GM23338 (cell line): ENCODE measurements around the gene LRP1B. TPM values are rescaled to one million over a fixed set of nuclear protein-coding genes. Genes with fewer than 3 reads are reported as not detected.

Source experiments
- ATAC-seq: fragments of 200-7000 bp; cut with Tn5 transposase; 3 replicates; pipeline ENCODE4 v1.9.1; 2020
- DNase-seq: peaks from one replicate; pipeline ENCODE4 v3.0.0-alpha.2; 2015; ENCODE audit warnings: low spot score
- H2AFZ ChIP-seq: fragments of 200-600 bp; sonication (generic); 2 replicates; pipeline ENCODE4 v1.8.0; 2016; ENCODE audit warnings: antibody characterized with exemption, mild to moderate bottlenecking, moderate library complexity
- H3F3A ChIP-seq: fragments of 200-600 bp; sonication (generic); replicated peaks from 2 replicates; pipeline ENCODE4 v1.8.0; 2017; ENCODE audit warnings: antibody characterized with exemption, mixed run types, low read depth
- H3K27ac ChIP-seq: fragments of 200-600 bp; sonication (generic); 2 replicates; pipeline ENCODE4 v1.6.1; 2016; ENCODE audit warnings: low read depth
- H3K27me3 ChIP-seq: fragments of 200-600 bp; sonication (generic); 2 replicates; pipeline ENCODE4 v1.8.0; 2016; ENCODE audit warnings: mild to moderate bottlenecking, mixed run types, moderate library complexity; ENCODE audit not compliant: insufficient read depth
- H3K36me3 ChIP-seq: fragments of 200-600 bp; sonication (generic); 2 replicates; pipeline ENCODE4 v1.8.0; 2016; ENCODE audit warnings: mild to moderate bottlenecking; ENCODE audit not compliant: insufficient read depth
- H3K4me1 ChIP-seq: fragments of 200-600 bp; sonication (generic); 2 replicates; pipeline ENCODE4 v1.8.0; 2016; ENCODE audit warnings: mild to moderate bottlenecking, moderate library complexity; ENCODE audit not compliant: insufficient read depth
- H3K4me2 ChIP-seq: fragments of 200-600 bp; sonication (generic); 2 replicates; pipeline ENCODE4 v1.7.1; 2017; ENCODE audit warnings: mixed run types
- H3K4me3 ChIP-seq: fragments of 200-600 bp; sonication (generic); 2 replicates; pipeline ENCODE4 v1.6.1; 2016; ENCODE audit warnings: mixed run types
- H3K79me2 ChIP-seq: fragments of 200-600 bp; sonication (generic); replicated peaks from 2 replicates; pipeline ENCODE4 v1.8.0; 2017; ENCODE audit warnings: mild to moderate bottlenecking; ENCODE audit not compliant: insufficient read depth
- H3K9me2 ChIP-seq: fragments of 200-600 bp; sonication (generic); 2 replicates; pipeline ENCODE4 v1.8.0; 2017; ENCODE audit not compliant: insufficient read depth
- H4K20me1 ChIP-seq: fragments of 200-600 bp; sonication (generic); replicated peaks from 2 replicates; pipeline ENCODE4 v1.8.0; 2017; ENCODE audit warnings: mild to moderate bottlenecking; ENCODE audit not compliant: insufficient read depth
- H3K27ac Mint-ChIP-seq: 2 replicates; pipeline ENCODE4 v1.8.0; 2020; ENCODE audit warnings: inconsistent platforms, mild to moderate bottlenecking, moderate library complexity, mixed read lengths
- H3K27me3 Mint-ChIP-seq: 3 replicates; pipeline ENCODE4 v1.8.0; 2022; ENCODE audit warnings: low read depth, mild to moderate bottlenecking, moderate library complexity, mixed read lengths, inconsistent platforms; ENCODE audit not compliant: insufficient read depth, poor library complexity
- H3K36me3 Mint-ChIP-seq: 3 replicates; pipeline ENCODE4 v1.8.0; 2021; ENCODE audit warnings: low read depth, mild to moderate bottlenecking, inconsistent platforms, moderate library complexity, mixed read lengths
- H3K4me1 Mint-ChIP-seq: 3 replicates; pipeline ENCODE4 v1.8.0; 2020; ENCODE audit warnings: mild to moderate bottlenecking, inconsistent platforms, mixed read lengths
- H3K4me3 Mint-ChIP-seq: 3 replicates; pipeline ENCODE4 v1.8.0; 2021; ENCODE audit warnings: moderate library complexity, mild to moderate bottlenecking, inconsistent platforms, mixed read lengths
- H3K9me3 Mint-ChIP-seq: 3 replicates; pipeline ENCODE4 v1.8.0; 2020; ENCODE audit warnings: moderate library complexity, mild to moderate bottlenecking, inconsistent platforms, mixed read lengths
- CREB1 ChIP-seq: fragments of 250-450 bp; sonication (Bioruptor Pico); IDR thresholded peaks from 2 replicates; pipeline ENCODE4 v1.5.0; 2020; ENCODE audit warnings: low read depth, mild to moderate bottlenecking, moderate library complexity
- EZH2phosphoT487 ChIP-seq: fragments of 200-600 bp; sonication (generic); IDR thresholded peaks from one replicate; pipeline ENCODE4 v1.8.1; 2018; ENCODE audit warnings: antibody characterized with exemption; ENCODE audit not compliant: unreplicated experiment
- JUNB ChIP-seq: IDR thresholded peaks from one replicate; pipeline ENCODE4 v1.6.1; 2016; ENCODE audit warnings: antibody characterized with exemption; ENCODE audit not compliant: unreplicated experiment
- NANOG ChIP-seq: IDR thresholded peaks from 2 replicates; pipeline ENCODE4 v1.6.1; 2016; ENCODE audit warnings: antibody characterized with exemption, borderline replicate concordance
- POLR2AphosphoS5 ChIP-seq: IDR thresholded peaks from 2 replicates; pipeline ENCODE4 v1.6.1; 2016; ENCODE audit warnings: antibody characterized with exemption, low read depth
- STAT1 ChIP-seq: IDR thresholded peaks from one replicate; pipeline ENCODE4 v1.6.1; 2016; ENCODE audit warnings: antibody characterized with exemption; ENCODE audit not compliant: unreplicated experiment
- ZNF114 ChIP-seq: fragments of 250-450 bp; sonication (Bioruptor Pico); IDR thresholded peaks from 2 replicates; pipeline ENCODE4 v1.5.0; 2020; ENCODE audit warnings: mild to moderate bottlenecking, moderate library complexity
- polyA plus RNA-seq: library from polyadenylated mRNA; unstranded; fragments of >200 nt; fragmentation: Nextera tagmentation; extraction: Ambion mirVana; gene quantifications from 2 replicates; pipeline ENCODE4 v1.2.1, GENCODE V29; 2016
- total RNA-seq: library from RNA; depleted of rRNA; stranded (reverse); fragments of >200 nt; shearing (Covaris generic); gene quantifications from 2 replicates; pipeline ENCODE4 v1.2.3, GENCODE V29; 2014
- TF ChIP-seq, protein P1 (sequence below): fragments of 250-450 bp; sonication (Bioruptor Pico); IDR thresholded peaks from 2 replicates; pipeline ENCODE4 v1.5.0; 2020; ENCODE audit warnings: mild to moderate bottlenecking, moderate library complexity
- TF ChIP-seq, protein P2 (sequence below), 2 experiments: fragments of 200-600 bp in 1 of 2; sonication (generic) in 1 of 2; conservative IDR thresholded peaks; 2 replicates each; pipeline versions ENCODE4 v1.5.1 to v1.6.1; 2016 to 2017; ENCODE audit warnings: antibody characterized with exemption in 2 of 2, low read depth in 2 of 2, mild to moderate bottlenecking in 2 of 2, moderate library complexity in 1 of 2

LRP1B gene
- total and polyA plus RNA-seq, 2 experiments from 2014 or later, result 0.15 to 0.97 TPM

DNA sequence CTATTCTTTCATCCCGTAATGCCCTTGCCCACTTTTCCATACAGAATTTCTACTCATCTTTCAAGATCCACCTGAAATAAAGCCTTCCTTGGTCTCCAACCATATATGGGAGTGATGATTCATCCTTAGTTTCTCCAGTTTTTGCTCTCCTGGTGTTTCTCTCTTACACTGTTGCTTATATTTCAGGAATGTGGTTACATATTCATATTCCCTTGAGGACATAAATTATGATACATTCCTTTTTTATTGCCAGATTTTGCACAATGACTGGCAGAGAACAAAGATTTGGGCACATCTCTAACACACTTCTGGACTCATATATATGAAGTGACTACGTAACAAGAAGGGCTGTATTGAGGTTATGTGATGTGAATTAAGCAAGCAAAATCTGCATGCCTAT lies 1777.3 kb downstream of the LRP1B start (continued):
- TF ChIP-seq, protein P1, sequence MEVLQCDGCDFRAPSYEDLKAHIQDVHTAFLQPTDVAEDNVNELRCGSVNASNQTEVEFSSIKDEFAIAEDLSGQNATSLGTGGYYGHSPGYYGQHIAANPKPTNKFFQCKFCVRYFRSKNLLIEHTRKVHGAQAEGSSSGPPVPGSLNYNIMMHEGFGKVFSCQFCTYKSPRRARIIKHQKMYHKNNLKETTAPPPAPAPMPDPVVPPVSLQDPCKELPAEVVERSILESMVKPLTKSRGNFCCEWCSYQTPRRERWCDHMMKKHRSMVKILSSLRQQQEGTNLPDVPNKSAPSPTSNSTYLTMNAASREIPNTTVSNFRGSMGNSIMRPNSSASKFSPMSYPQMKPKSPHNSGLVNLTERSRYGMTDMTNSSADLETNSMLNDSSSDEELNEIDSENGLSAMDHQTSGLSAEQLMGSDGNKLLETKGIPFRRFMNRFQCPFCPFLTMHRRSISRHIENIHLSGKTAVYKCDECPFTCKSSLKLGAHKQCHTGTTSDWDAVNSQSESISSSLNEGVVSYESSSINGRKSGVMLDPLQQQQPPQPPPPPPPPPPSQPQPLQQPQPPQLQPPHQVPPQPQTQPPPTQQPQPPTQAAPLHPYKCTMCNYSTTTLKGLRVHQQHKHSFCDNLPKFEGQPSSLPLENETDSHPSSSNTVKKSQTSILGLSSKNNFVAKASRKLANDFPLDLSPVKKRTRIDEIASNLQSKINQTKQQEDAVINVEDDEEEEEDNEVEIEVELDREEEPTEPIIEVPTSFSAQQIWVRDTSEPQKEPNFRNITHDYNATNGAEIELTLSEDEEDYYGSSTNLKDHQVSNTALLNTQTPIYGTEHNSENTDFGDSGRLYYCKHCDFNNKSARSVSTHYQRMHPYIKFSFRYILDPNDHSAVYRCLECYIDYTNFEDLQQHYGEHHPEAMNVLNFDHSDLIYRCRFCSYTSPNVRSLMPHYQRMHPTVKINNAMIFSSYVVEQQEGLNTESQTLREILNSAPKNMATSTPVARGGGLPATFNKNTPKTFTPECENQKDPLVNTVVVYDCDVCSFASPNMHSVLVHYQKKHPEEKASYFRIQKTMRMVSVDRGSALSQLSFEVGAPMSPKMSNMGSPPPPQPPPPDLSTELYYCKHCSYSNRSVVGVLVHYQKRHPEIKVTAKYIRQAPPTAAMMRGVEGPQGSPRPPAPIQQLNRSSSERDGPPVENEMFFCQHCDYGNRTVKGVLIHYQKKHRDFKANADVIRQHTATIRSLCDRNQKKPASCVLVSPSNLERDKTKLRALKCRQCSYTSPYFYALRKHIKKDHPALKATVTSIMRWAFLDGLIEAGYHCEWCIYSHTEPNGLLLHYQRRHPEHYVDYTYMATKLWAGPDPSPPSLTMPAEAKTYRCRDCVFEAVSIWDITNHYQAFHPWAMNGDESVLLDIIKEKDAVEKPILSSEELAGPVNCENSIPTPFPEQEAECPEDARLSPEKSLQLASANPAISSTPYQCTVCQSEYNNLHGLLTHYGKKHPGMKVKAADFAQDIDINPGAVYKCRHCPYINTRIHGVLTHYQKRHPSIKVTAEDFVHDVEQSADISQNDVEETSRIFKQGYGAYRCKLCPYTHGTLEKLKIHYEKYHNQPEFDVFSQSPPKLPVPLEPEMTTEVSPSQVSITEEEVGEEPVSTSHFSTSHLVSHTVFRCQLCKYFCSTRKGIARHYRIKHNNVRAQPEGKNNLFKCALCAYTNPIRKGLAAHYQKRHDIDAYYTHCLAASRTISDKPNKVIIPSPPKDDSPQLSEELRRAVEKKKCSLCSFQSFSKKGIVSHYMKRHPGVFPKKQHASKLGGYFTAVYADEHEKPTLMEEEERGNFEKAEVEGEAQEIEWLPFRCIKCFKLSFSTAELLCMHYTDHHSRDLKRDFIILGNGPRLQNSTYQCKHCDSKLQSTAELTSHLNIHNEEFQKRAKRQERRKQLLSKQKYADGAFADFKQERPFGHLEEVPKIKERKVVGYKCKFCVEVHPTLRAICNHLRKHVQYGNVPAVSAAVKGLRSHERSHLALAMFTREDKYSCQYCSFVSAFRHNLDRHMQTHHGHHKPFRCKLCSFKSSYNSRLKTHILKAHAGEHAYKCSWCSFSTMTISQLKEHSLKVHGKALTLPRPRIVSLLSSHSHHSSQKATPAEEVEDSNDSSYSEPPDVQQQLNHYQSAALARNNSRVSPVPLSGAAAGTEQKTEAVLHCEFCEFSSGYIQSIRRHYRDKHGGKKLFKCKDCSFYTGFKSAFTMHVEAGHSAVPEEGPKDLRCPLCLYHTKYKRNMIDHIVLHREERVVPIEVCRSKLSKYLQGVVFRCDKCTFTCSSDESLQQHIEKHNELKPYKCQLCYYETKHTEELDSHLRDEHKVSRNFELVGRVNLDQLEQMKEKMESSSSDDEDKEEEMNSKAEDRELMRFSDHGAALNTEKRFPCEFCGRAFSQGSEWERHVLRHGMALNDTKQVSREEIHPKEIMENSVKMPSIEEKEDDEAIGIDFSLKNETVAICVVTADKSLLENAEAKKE (CRISPR knock-in tag), result no peak
- TF ChIP-seq JUNB, result no peak
- no peak for TF ChIP-seq CREB1
- no peak for TF ChIP-seq STAT1
- TF ChIP-seq ZNF114, result no peak
- TF ChIP-seq POLR2AphosphoS5, result no peak
- TF ChIP-seq, protein P2, sequence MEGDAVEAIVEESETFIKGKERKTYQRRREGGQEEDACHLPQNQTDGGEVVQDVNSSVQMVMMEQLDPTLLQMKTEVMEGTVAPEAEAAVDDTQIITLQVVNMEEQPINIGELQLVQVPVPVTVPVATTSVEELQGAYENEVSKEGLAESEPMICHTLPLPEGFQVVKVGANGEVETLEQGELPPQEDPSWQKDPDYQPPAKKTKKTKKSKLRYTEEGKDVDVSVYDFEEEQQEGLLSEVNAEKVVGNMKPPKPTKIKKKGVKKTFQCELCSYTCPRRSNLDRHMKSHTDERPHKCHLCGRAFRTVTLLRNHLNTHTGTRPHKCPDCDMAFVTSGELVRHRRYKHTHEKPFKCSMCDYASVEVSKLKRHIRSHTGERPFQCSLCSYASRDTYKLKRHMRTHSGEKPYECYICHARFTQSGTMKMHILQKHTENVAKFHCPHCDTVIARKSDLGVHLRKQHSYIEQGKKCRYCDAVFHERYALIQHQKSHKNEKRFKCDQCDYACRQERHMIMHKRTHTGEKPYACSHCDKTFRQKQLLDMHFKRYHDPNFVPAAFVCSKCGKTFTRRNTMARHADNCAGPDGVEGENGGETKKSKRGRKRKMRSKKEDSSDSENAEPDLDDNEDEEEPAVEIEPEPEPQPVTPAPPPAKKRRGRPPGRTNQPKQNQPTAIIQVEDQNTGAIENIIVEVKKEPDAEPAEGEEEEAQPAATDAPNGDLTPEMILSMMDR (conservative IDR thresholded peaks at IDR 0.05; ENCODE audit: low read depth in 2 of 2), result no peak
- TF ChIP-seq EZH2phosphoT487, result no peak

DNA sequence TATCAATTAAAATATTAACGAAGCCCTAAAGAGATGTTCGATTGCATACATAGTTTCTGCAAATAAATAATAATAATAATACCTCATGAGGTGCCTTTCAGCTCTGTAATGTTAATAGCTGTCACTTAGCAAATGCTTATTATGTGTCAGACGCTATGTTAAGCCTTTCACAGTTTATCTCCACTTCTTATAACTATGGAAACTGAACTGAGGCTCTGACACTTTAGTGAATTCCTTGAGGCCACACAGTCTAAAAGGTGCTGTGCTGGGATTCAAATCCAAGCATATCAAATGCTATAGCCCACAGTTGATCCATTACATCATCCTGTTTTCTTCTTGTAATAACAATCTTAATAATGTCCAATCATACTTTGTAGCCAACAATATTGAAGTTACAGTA lies 1779.1 kb downstream of the LRP1B start:
- no peaks in the 10 kb centered on the region for H3K36me3 Mint-ChIP-seq
- no peaks in the 10 kb centered on the region for H3K27me3 Mint-ChIP-seq
- Histone ChIP-seq H3K4me1 (peaks cover 40% of the 10 kb centered on the region), H3K27ac (no peak overlapping the region), H3K36me3 (no peaks in the 10 kb centered on the region), H3K4me3 (no peak overlapping the region), H3F3A (no peaks in the 10 kb centered on the region), H3K79me2 (no peaks in the 10 kb centered on the region), H3K4me2 (no peak overlapping the region), H4K20me1 (no peaks in the 10 kb centered on the region), H3K9me2 (no peaks in the 10 kb centered on the region), H3K27me3 (no peaks in the 10 kb centered on the region), H2AFZ (no peak overlapping the region)
- no peak overlapping the region for H3K4me3 Mint-ChIP-seq
- H3K4me1 Mint-ChIP-seq, result peaks cover 33% of the 10 kb centered on the region
- DNase-seq (no peak), ATAC-seq (no peak)
- TF ChIP-seq NANOG, result no peak
- H3K27ac Mint-ChIP-seq, result no peak overlapping the region
- H3K9me3 Mint-ChIP-seq, result no peaks in the 10 kb centered on the region
